Neural cell (in vitro differentiated cells): Measurements from ENCODE around the gene NIPSNAP3A. TPM values are rescaled to one million over a fixed set of nuclear protein-coding genes. Genes with fewer than 3 reads are reported as not detected.

Source experiments
- H2AFZ ChIP-seq: fragments of 200-600, 300-800 bp; sonication (generic), shearing (Covaris generic); 2 replicates; pipeline ENCODE4 v1.6.0; 2014; ENCODE audit warnings: low read depth, mild to moderate bottlenecking, antibody characterized with exemption, low read length, moderate library complexity
- H3F3A ChIP-seq: fragments of 200-600 bp; shearing (Covaris generic); 2 replicates; pipeline ENCODE4 v1.6.1; 2016; ENCODE audit warnings: mild to moderate bottlenecking, moderate library complexity, mixed read lengths, antibody characterized with exemption, low read length; ENCODE audit not compliant: insufficient read depth, poor library complexity, severe bottlenecking
- H3K27ac ChIP-seq: fragments of 200-600, 300-800 bp; sonication (generic), shearing (Covaris generic); 2 replicates; pipeline ENCODE4 v1.5.1; 2014; ENCODE audit warnings: mild to moderate bottlenecking, low read length, moderate library complexity
- H3K27me3 ChIP-seq: fragments of 300-800, 200-600 bp; sonication (generic), shearing (Covaris generic); 2 replicates; pipeline ENCODE4 v1.6.0; 2014; ENCODE audit warnings: mild to moderate bottlenecking, low read depth, low read length, moderate library complexity; ENCODE audit not compliant: insufficient read depth
- H3K36me3 ChIP-seq: fragments of 300-800, 200-600 bp; sonication (generic), shearing (Covaris generic); 2 replicates; pipeline ENCODE4 v1.5.1; 2014; ENCODE audit warnings: mild to moderate bottlenecking, antibody characterized with exemption, low read length, moderate library complexity; ENCODE audit not compliant: insufficient read depth
- H3K4me2 ChIP-seq: fragments of 300-800, 200-600 bp; sonication (generic), shearing (Covaris generic); 2 replicates; pipeline ENCODE4 v1.6.0; 2014; ENCODE audit warnings: mild to moderate bottlenecking, low read length
- H3K4me3 ChIP-seq: fragments of 300-800, 200-600 bp; sonication (generic), shearing (Covaris generic); 2 replicates; pipeline ENCODE4 v1.5.1; 2014; ENCODE audit warnings: mild to moderate bottlenecking, low read length, moderate library complexity
- H3K79me2 ChIP-seq: fragments of 200-600 bp; shearing (Covaris generic); replicated peaks from 2 replicates; pipeline ENCODE4 v1.6.0; 2014; ENCODE audit warnings: mild to moderate bottlenecking, low read length, moderate library complexity; ENCODE audit not compliant: insufficient read depth
- H3K9ac ChIP-seq: fragments of 300-800, 200-600 bp; sonication (generic), shearing (Covaris generic); 2 replicates; pipeline ENCODE4 v1.6.1; 2016; ENCODE audit warnings: mild to moderate bottlenecking, low read length, mixed read lengths
- H3K9me2 ChIP-seq: fragments of 200-600 bp; shearing (Covaris generic); 2 replicates; pipeline ENCODE4 v1.6.1; 2016; ENCODE audit warnings: mild to moderate bottlenecking, low read length, mixed read lengths; ENCODE audit not compliant: insufficient read depth
- H3K9me3 ChIP-seq: fragments of 200-600, 300-800 bp; sonication (generic), shearing (Covaris generic); 2 replicates; pipeline ENCODE4 v1.6.1; 2016; ENCODE audit warnings: mild to moderate bottlenecking, mixed run types, low read length, moderate library complexity, mixed read lengths
- H4K20me1 ChIP-seq: fragments of 200-600 bp; shearing (Covaris generic); 2 replicates; pipeline ENCODE4 v1.6.1; 2016; ENCODE audit warnings: mild to moderate bottlenecking, mixed run types; ENCODE audit not compliant: insufficient read depth
- EP300 ChIP-seq: fragments of 450-650 bp; conservative IDR thresholded peaks from 2 replicates; pipeline ENCODE4 v1.6.1; 2014; ENCODE audit warnings: antibody characterized with exemption, mild to moderate bottlenecking, moderate library complexity; ENCODE audit not compliant: poor library complexity, severe bottlenecking
- EZH2 ChIP-seq: fragments of 200-600, 300-800 bp; shearing (Covaris generic), sonication (generic); IDR thresholded peaks from 2 replicates; pipeline ENCODE4 v1.6.1; 2014; ENCODE audit warnings: antibody characterized with exemption, low read length, borderline replicate concordance, mild to moderate bottlenecking; ENCODE audit not compliant: insufficient read depth, poor library complexity, severe bottlenecking
- MXI1 ChIP-seq: fragments of 450-650 bp; conservative IDR thresholded peaks from 2 replicates; pipeline ENCODE4 v1.6.1; 2014; ENCODE audit warnings: antibody characterized with exemption, mild to moderate bottlenecking; ENCODE audit not compliant: poor library complexity, severe bottlenecking
- POLR2AphosphoS5 ChIP-seq: IDR thresholded peaks from 2 replicates; pipeline ENCODE4 v1.6.1; 2012
- RAD21 ChIP-seq: fragments of 450-650 bp; conservative IDR thresholded peaks from 2 replicates; pipeline ENCODE4 v1.6.1; 2014; ENCODE audit warnings: antibody characterized with exemption, mild to moderate bottlenecking, moderate library complexity
- REST ChIP-seq: IDR thresholded peaks from 2 replicates; pipeline ENCODE4 v1.6.1; 2012; ENCODE audit warnings: borderline replicate concordance
- SMC3 ChIP-seq: fragments of 450-650 bp; conservative IDR thresholded peaks from 2 replicates; pipeline ENCODE4 v1.6.1; 2014; ENCODE audit warnings: antibody characterized with exemption, mild to moderate bottlenecking, moderate library complexity; ENCODE audit not compliant: poor library complexity
- TAF1 ChIP-seq: IDR thresholded peaks from 2 replicates; pipeline ENCODE4 v1.6.1; 2012; ENCODE audit warnings: low read depth
- polyA plus RNA-seq: library from polyadenylated mRNA; depleted of rRNA; stranded (reverse); fragments of >200 nt; gene quantifications from 2 replicates; pipeline ENCODE4 v1.2.3, GENCODE V29; 2014
- TF ChIP-seq, protein P1 (sequence below): fragments of 450-650 bp; IDR thresholded peaks from 2 replicates; pipeline ENCODE4 v1.5.1; 2014; ENCODE audit warnings: antibody characterized with exemption, mild to moderate bottlenecking, moderate library complexity; ENCODE audit not compliant: poor library complexity, severe bottlenecking

The NIPSNAP3A gene
- polyA plus RNA-seq, 1 donor from 2014 or later, result 51.9 TPM

DNA sequence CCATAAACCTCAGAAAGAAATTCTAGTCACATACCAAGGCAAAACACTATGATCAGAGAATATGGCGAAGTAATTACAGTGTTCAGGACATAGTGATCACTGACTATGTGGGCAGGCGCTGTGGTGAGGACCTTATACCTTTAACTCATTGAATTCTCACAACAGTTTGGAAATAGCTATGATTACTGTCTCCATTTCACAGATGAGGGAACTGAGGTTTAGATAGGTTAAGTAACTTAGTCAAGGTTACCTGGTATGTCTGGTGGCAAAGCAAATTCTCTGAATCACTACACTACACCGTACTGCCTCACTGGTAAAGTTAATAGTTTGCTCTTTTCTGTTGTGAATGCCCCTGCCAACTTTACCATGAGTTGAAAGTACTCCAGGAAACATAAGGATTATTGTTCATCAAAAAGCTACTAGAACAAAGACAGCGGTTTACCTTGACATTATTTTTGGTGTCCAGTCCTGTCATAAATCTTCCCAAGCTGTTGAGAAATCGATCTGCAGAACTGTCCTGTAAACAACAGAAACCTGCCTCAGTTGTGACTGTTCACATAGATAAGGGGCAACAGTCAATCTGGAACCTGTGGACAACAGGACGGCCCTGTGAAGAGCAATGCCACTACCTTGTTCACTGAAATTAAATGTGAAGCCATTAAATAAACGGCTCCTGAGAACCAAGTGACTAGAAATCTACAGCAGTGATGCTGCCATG is 52.7 kb downstream of the NIPSNAP3A start:
- Histone ChIP-seq H2AFZ (no peak overlapping the region), H3K27ac (no peak overlapping the region), H3K9me2 (no peaks in the 10 kb centered on the region), H3K4me2 (no peak overlapping the region), H3K9ac (no peak overlapping the region), H3K36me3 (peaks cover 6% of the 10 kb centered on the region), H4K20me1 (no peaks in the 10 kb centered on the region), H3K79me2 (no peaks in the 10 kb centered on the region), H3F3A (no peaks in the 10 kb centered on the region), H3K4me3 (no peak overlapping the region), H3K9me3 (no peaks in the 10 kb centered on the region), H3K27me3 (no peaks in the 10 kb centered on the region)
- TF ChIP-seq POLR2AphosphoS5 (no peak), SMC3 (no peak), RAD21 (no peak), REST (no peak), EZH2 (no peak), EP300 (no peak), TAF1 (no peak), MXI1 (no peak)
- TF ChIP-seq, protein P1, sequence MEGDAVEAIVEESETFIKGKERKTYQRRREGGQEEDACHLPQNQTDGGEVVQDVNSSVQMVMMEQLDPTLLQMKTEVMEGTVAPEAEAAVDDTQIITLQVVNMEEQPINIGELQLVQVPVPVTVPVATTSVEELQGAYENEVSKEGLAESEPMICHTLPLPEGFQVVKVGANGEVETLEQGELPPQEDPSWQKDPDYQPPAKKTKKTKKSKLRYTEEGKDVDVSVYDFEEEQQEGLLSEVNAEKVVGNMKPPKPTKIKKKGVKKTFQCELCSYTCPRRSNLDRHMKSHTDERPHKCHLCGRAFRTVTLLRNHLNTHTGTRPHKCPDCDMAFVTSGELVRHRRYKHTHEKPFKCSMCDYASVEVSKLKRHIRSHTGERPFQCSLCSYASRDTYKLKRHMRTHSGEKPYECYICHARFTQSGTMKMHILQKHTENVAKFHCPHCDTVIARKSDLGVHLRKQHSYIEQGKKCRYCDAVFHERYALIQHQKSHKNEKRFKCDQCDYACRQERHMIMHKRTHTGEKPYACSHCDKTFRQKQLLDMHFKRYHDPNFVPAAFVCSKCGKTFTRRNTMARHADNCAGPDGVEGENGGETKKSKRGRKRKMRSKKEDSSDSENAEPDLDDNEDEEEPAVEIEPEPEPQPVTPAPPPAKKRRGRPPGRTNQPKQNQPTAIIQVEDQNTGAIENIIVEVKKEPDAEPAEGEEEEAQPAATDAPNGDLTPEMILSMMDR, result no peak

GRCh38 chr9:104802110-104802509 is 54.6 kb downstream of the NIPSNAP3A start:
- Histone ChIP-seq H3K9me3 (no peaks in the 10 kb centered on the region), H3K9me2 (no peaks in the 10 kb centered on the region), H3K4me2 (no peak overlapping the region), H3K27ac (no peak overlapping the region), H3K4me3 (no peak overlapping the region), H4K20me1 (no peaks in the 10 kb centered on the region), H3K27me3 (no peaks in the 10 kb centered on the region), H3F3A (no peaks in the 10 kb centered on the region), H2AFZ (no peak overlapping the region), H3K9ac (no peak overlapping the region), H3K79me2 (no peaks in the 10 kb centered on the region), H3K36me3 (peaks cover 4% of the 10 kb centered on the region)
- TF ChIP-seq REST, result no peak
- TF ChIP-seq MXI1, result no peak
- no peak for TF ChIP-seq RAD21
- no peak for TF ChIP-seq POLR2AphosphoS5
- TF ChIP-seq EP300, result no peak
- TF ChIP-seq EZH2, result no peak
- TF ChIP-seq SMC3, result no peak
- TF ChIP-seq, protein P1, result no peak
- TF ChIP-seq TAF1, result no peak
